GM19452 (cell line): ENCODE data around the gene B3GALT6.

Experiments
- ATAC-seq: cut with Tn5 transposase; IDR thresholded peaks from one replicate; pipeline ENCODE4 v1.9.1; 2021; ENCODE audit not compliant: unreplicated experiment

The B3GALT6 gene

DNA sequence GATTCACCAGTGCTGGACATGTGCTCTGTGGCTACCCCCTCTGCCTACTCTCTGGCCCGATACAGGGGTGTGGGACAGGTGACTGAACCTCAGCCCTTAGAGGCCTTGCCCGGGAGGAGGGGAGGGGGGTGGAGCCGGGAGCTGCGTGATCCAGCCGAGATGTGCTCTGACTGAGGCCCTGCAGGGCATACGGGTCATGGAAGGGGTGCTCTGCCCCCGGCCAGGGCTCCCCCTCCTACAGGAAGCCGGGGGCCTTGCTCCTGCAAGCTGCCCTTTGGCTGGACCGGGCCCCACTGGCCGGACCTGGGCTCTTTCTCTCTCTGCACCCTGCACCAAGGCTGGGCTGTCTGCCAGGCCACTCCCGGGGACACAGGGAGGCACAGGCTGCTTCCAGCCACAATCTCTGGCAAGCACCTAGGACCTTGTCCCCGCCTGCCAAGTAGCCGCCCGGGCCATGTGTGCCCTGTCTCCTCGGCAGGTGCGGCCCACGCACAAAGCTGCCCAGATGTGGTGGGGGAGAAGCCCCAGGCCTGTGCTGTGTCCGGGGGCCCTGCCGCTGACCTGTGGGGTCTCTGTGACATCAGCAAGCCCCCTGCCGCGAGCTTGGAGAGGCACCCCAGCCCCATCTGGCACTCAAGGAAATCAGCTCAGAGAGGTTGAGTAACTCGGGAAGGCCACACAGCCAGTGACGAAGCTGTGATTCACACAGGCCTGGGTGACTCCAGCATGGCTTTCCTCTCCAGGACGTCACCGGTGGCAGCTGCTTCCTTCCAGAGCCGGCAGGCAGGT, 49.7 kb downstream of the B3GALT6 start:
- ATAC-seq, result no peak

DNA sequence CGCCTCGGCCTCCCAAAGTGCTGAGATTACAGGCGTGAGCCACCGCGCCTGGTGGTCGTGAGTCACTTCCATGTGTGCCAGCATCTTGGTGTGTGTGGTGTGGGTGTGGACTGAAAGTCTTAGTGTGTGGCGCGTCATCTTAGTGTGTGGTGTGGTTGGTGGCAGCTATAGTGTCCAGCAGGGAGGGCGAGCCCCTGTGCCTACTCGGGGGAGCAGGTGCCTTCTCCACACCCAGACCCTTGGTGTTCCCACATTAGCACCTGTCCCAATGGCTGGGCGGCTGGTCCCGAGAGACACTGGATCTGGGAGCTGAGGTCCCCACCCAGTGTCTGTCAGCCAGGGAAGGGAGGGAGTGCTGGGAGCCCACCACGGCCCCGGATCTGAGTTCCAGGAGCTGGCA, 51.0 kb downstream of the B3GALT6 start:
- no peak for ATAC-seq

DNA sequence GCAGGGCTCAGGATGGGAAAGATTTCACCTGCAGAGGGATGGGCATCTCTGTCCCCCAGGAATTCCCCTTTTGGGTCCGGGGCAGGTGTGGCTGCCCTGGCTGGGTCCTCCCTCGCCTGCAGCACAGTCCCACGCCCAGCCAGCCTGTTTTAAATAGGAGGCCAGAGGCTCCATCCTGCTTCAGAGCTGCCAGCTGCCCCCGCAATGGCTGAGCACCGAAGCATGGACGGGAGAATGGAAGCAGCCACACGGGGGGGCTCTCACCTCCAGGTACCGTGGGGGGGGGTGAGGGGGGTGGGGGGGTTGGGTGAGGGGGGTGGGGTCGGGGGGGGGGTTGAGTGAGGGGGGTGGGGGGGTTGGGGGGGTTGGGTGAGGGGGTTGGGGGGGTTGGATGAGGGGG, 51.8 kb downstream of the B3GALT6 start:
- ATAC-seq, result no peak
